H9 (cell line): ENCODE results near the gene CTCF. TPM values are rescaled to one million over a fixed set of nuclear protein-coding genes. Genes with fewer than 3 reads are reported as not detected.

Source experiments
- DNase-seq: peaks from one replicate; pipeline ENCODE4 v3.0.0-alpha.2; 2017
- H2AFZ ChIP-seq: one replicate; pipeline ENCODE4 v1.6.1; 2013; ENCODE audit warnings: mild to moderate bottlenecking, low read length, control low read depth, moderate library complexity
- H2AK5ac ChIP-seq: 2 replicates; pipeline ENCODE4 v1.6.1; 2013; ENCODE audit warnings: low read length, control low read depth, mixed read lengths; ENCODE audit not compliant: insufficient read length
- H2BK120ac ChIP-seq: one replicate; pipeline ENCODE4 v1.6.1; 2013; ENCODE audit warnings: low read depth, mild to moderate bottlenecking, low read length, control low read depth, inconsistent platforms; ENCODE audit not compliant: poor library complexity, severe bottlenecking
- H2BK12ac ChIP-seq: 2 replicates; pipeline ENCODE4 v1.6.1; 2013; ENCODE audit warnings: low read length, control low read depth, mixed read lengths, low read depth; ENCODE audit not compliant: insufficient read length
- H2BK15ac ChIP-seq: 2 replicates; pipeline ENCODE4 v1.6.1; 2013; ENCODE audit warnings: low read depth, low read length, control low read depth
- H2BK20ac ChIP-seq: one replicate; pipeline ENCODE4 v1.6.1; 2013; ENCODE audit warnings: low read depth, mild to moderate bottlenecking, low read length, control low read depth, inconsistent platforms; ENCODE audit not compliant: poor library complexity, severe bottlenecking
- H2BK5ac ChIP-seq: 2 replicates; pipeline ENCODE4 v1.6.1; 2013; ENCODE audit warnings: low read length, control low read depth, mixed read lengths; ENCODE audit not compliant: insufficient read length
- H3K14ac ChIP-seq: 2 replicates; pipeline ENCODE4 v1.6.1; 2013; ENCODE audit warnings: low read length, control low read depth; ENCODE audit not compliant: insufficient read depth
- H3K18ac ChIP-seq: 2 replicates; pipeline ENCODE4 v1.6.1; 2013; ENCODE audit warnings: low read depth, mild to moderate bottlenecking, mixed read lengths, low read length, control low read depth; ENCODE audit not compliant: insufficient read length
- H3K23ac ChIP-seq: 2 replicates; pipeline ENCODE4 v1.6.1; 2013; ENCODE audit warnings: low read length, control low read depth, mixed read lengths, low read depth; ENCODE audit not compliant: insufficient read length
- H3K23me2 ChIP-seq: 2 replicates; pipeline ENCODE4 v1.6.1; 2013; ENCODE audit warnings: low read depth, mild to moderate bottlenecking, mixed read lengths, low read length, control low read depth; ENCODE audit not compliant: insufficient read length, poor library complexity, severe bottlenecking
- H3K27ac ChIP-seq: 2 replicates; pipeline ENCODE4 v1.5.1; 2013; ENCODE audit warnings: low read length, control low read depth, mixed read lengths, low read depth; ENCODE audit not compliant: insufficient read length
- H3K27me3 ChIP-seq: 2 replicates; pipeline ENCODE4 v1.6.1; 2013; ENCODE audit warnings: low read length, control low read depth, inconsistent platforms; ENCODE audit not compliant: insufficient read depth
- H3K4ac ChIP-seq: 2 replicates; pipeline ENCODE4 v1.6.1; 2013; ENCODE audit warnings: low read depth, mild to moderate bottlenecking, control low read depth, inconsistent platforms, low read length, moderate library complexity
- H3K4me1 ChIP-seq: 2 replicates; pipeline ENCODE4 v1.6.1; 2013; ENCODE audit warnings: low read length, control low read depth, inconsistent platforms; ENCODE audit not compliant: insufficient read depth
- H3K4me2 ChIP-seq: 2 replicates; pipeline ENCODE4 v1.6.1; 2013; ENCODE audit warnings: low read length, control low read depth, mixed read lengths; ENCODE audit not compliant: insufficient read length, insufficient read depth
- H3K56ac ChIP-seq: 2 replicates; pipeline ENCODE4 v1.6.1; 2013; ENCODE audit warnings: low read depth, mild to moderate bottlenecking, mixed read lengths, low read length, control low read depth; ENCODE audit not compliant: insufficient read length
- H3K79me1 ChIP-seq: 2 replicates; pipeline ENCODE4 v1.6.1; 2013; ENCODE audit warnings: low read depth, mild to moderate bottlenecking, moderate library complexity, low read length, control low read depth, inconsistent platforms; ENCODE audit not compliant: insufficient read depth, poor library complexity, severe bottlenecking
- H3K79me2 ChIP-seq: 2 replicates; pipeline ENCODE4 v1.6.1; 2013; ENCODE audit warnings: low read length, control low read depth, inconsistent platforms; ENCODE audit not compliant: insufficient read depth
- H3K9ac ChIP-seq: 2 replicates; pipeline ENCODE4 v1.6.1; 2013; ENCODE audit warnings: low read length, control low read depth, mixed read lengths; ENCODE audit not compliant: insufficient read length; ENCODE audit errors: extremely low read depth
- H3K9me3 ChIP-seq: one replicate; pipeline ENCODE4 v1.6.1; 2013; ENCODE audit warnings: low read depth, low read length, inconsistent platforms; ENCODE audit not compliant: control insufficient read depth
- H3T11ph ChIP-seq: one replicate; pipeline ENCODE4 v1.6.1; 2013; ENCODE audit warnings: mild to moderate bottlenecking, low read length, control low read depth, inconsistent platforms
- H4K20me1 ChIP-seq: one replicate; pipeline ENCODE4 v1.6.1; 2013; ENCODE audit not compliant: control insufficient read depth, insufficient read length, insufficient read depth
- H4K5ac ChIP-seq: 2 replicates; pipeline ENCODE4 v1.6.1; 2013; ENCODE audit warnings: low read depth, mild to moderate bottlenecking, mixed read lengths, low read length, control low read depth; ENCODE audit not compliant: insufficient read length
- H4K8ac ChIP-seq: replicated peaks from 2 replicates; pipeline ENCODE4 v1.6.1; 2013; ENCODE audit warnings: low read length, control low read depth, mixed read lengths, low read depth; ENCODE audit not compliant: insufficient read length
- H4K91ac ChIP-seq: 2 replicates; pipeline ENCODE4 v1.6.1; 2013; ENCODE audit warnings: low read depth, mild to moderate bottlenecking, moderate library complexity, mixed read lengths, low read length, control low read depth; ENCODE audit not compliant: insufficient read length
- H3K27ac Mint-ChIP-seq, 3 experiments: 2 replicates in 2 of 3; 3 replicates in 1 of 3; pipeline ENCODE4 v1.8.0; 2020 to 2021; ENCODE audit warnings: mixed read lengths in 3 of 3, mild to moderate bottlenecking in 1 of 3, moderate library complexity in 1 of 3
- H3K27me3 Mint-ChIP-seq: 2 replicates; pipeline ENCODE4 v1.8.0; 2021; ENCODE audit warnings: low read depth, mild to moderate bottlenecking, moderate library complexity, mixed read lengths
- H3K36me3 Mint-ChIP-seq, 3 experiments: 2 replicates in 2 of 3; 3 replicates in 1 of 3; pipeline ENCODE4 v1.8.0; 2020 to 2021; ENCODE audit warnings: low read depth in 3 of 3, mixed read lengths in 3 of 3; ENCODE audit not compliant: insufficient read depth in 1 of 3
- H3K4me1 Mint-ChIP-seq, 2 experiments: 2 replicates each; pipeline ENCODE4 v1.8.0; 2020; ENCODE audit warnings: mixed read lengths in 2 of 2
- H3K4me3 Mint-ChIP-seq, 2 experiments: 2 replicates in 1 of 2; 3 replicates in 1 of 2; pipeline ENCODE4 v1.8.0; 2020 to 2021; ENCODE audit warnings: mild to moderate bottlenecking in 2 of 2, mixed read lengths in 2 of 2, moderate library complexity in 1 of 2
- H3K9me3 Mint-ChIP-seq, 2 experiments: 2 replicates in 1 of 2; 3 replicates in 1 of 2; pipeline ENCODE4 v1.8.0; 2020; ENCODE audit warnings: mild to moderate bottlenecking in 2 of 2, mixed read lengths in 2 of 2, moderate library complexity in 1 of 2
- WGBS: extraction: QIAGEN DNeasy Blood & Tissue Kit; methylation state at CpG from one replicate; pipeline ENCODE4 v1.1.7; 2013; ENCODE audit warnings: missing lambda C conversion rate, low lambda C conversion rate, mixed read lengths; ENCODE audit not compliant: insufficient read length; ENCODE audit errors: extremely low coverage; 5-methylcytosine and 5-hydroxymethylcytosine counted together
- total RNA-seq: library from RNA; stranded (reverse); gene quantifications from 2 replicates; pipeline ENCODE4 v1.2.1, GENCODE V29; 2021
- TF ChIP-seq, protein P1 (sequence below): fragments of 200-600 bp; sonication (generic); conservative IDR thresholded peaks from 3 replicates; pipeline ENCODE4 v1.8.0; 2021; ENCODE audit warnings: antibody characterized with exemption, mild to moderate bottlenecking

Gene CTCF
- total RNA-seq, 1 experiment from 2014 or later = 87.3 TPM

GRCh38 chr16:67571464-67571863, 9.1 kb downstream of the CTCF start:
- H4K20me1 ChIP-seq = no peaks in the 10 kb centered on the region
- no peak overlapping the region for H3K27ac ChIP-seq
- H3K9me3 ChIP-seq = no peaks in the 10 kb centered on the region
- TF ChIP-seq, protein P1, sequence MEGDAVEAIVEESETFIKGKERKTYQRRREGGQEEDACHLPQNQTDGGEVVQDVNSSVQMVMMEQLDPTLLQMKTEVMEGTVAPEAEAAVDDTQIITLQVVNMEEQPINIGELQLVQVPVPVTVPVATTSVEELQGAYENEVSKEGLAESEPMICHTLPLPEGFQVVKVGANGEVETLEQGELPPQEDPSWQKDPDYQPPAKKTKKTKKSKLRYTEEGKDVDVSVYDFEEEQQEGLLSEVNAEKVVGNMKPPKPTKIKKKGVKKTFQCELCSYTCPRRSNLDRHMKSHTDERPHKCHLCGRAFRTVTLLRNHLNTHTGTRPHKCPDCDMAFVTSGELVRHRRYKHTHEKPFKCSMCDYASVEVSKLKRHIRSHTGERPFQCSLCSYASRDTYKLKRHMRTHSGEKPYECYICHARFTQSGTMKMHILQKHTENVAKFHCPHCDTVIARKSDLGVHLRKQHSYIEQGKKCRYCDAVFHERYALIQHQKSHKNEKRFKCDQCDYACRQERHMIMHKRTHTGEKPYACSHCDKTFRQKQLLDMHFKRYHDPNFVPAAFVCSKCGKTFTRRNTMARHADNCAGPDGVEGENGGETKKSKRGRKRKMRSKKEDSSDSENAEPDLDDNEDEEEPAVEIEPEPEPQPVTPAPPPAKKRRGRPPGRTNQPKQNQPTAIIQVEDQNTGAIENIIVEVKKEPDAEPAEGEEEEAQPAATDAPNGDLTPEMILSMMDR = no peak
- H3K4me2 ChIP-seq = no peak overlapping the region
- H3K79me1 ChIP-seq = peaks cover 3% of the 10 kb centered on the region
- H3K9ac ChIP-seq = no peak overlapping the region
- no peaks in the 10 kb centered on the region for H3K23me2 ChIP-seq
- no peak overlapping the region for H3K23ac ChIP-seq
- H2BK5ac ChIP-seq = no peak overlapping the region
- H4K8ac ChIP-seq = no peak overlapping the region
- H2AK5ac ChIP-seq = no peak overlapping the region
- H3K4ac ChIP-seq = no peak overlapping the region
- no peak overlapping the region for H2BK12ac ChIP-seq
- no peak for DNase-seq
- H3K18ac ChIP-seq = no peak overlapping the region
- WGBS = no CpG with 5 or more reads among the region's 2 CpGs
- H2AFZ ChIP-seq = no peak overlapping the region
- H3K4me1 Mint-ChIP-seq = peaks cover 2 to 6% of the 10 kb centered on the region in 2 experiments; a peak in 2 of 4 replicates
- H3K36me3 Mint-ChIP-seq = peaks cover 38 to 50% (median 48%) of the 10 kb centered on the region in 3 experiments
- H3K56ac ChIP-seq = no peak overlapping the region
- H3K14ac ChIP-seq = no peak overlapping the region
- H3K27me3 ChIP-seq = no peaks in the 10 kb centered on the region
- H3K27ac Mint-ChIP-seq = no peak overlapping the region
- no peak overlapping the region for H4K91ac ChIP-seq
- no peaks in the 10 kb centered on the region for H3K4me1 ChIP-seq
- H3K79me2 ChIP-seq = peaks cover 17% of the 10 kb centered on the region; the same call in 1 of the 2 replicates
- no peak overlapping the region for H2BK20ac ChIP-seq
- H2BK120ac ChIP-seq = no peak overlapping the region
- no peaks in the 10 kb centered on the region for H3K9me3 Mint-ChIP-seq
- H3K27me3 Mint-ChIP-seq = no peaks in the 10 kb centered on the region
- no peak overlapping the region for H4K5ac ChIP-seq
- no peak overlapping the region for H3T11ph ChIP-seq
- no peak overlapping the region for H2BK15ac ChIP-seq
- no peak overlapping the region for H3K4me3 Mint-ChIP-seq
